T47D (cell line): ENCODE data around the gene SARS2.

ENCODE experiments used
- DNase-seq, 2 experiments: peaks; one replicate each; pipeline versions ENCODE4 v3.0.0 to v3.0.0-alpha.2; 2011 to 2012; ENCODE audit warnings: low read depth in 1 of 2, low spot score in 1 of 2
- JUND ChIP-seq: IDR thresholded peaks from 2 replicates; pipeline ENCODE4 v1.6.1; 2012; ENCODE audit warnings: low read depth
- in situ Hi-C: cut with HindIII; loops from 2 replicates; pipeline ENCODE4 v1.10.0; 2016; ENCODE audit warnings: low sequenced_read_pairs, low pct_unique_long_range_greater_than_20kb

SARS2 gene

DNA sequence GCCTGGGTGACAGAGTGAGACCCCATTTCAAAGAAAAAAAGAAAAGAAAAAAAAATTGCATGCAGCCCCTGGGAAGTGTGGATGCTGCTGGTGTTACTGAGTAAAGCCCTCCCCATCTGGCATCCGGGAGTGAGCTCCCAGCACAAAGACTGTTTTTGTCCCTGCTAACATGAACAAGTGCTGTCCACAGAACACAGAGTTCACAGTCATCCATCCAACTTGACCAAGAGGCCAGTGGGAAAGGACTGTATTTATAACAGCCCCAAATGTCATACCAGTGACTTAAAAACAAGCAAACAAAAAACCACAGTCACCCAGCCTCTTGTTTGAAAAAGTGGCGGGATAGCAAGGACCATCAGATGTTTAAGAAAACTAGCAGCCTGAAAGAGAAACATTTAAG, 34.2 kb upstream of the SARS2 start:
- TF ChIP-seq JUND = no peak
- DNase-seq = no peak
- in situ Hi-C loops = no loop called here

DNA sequence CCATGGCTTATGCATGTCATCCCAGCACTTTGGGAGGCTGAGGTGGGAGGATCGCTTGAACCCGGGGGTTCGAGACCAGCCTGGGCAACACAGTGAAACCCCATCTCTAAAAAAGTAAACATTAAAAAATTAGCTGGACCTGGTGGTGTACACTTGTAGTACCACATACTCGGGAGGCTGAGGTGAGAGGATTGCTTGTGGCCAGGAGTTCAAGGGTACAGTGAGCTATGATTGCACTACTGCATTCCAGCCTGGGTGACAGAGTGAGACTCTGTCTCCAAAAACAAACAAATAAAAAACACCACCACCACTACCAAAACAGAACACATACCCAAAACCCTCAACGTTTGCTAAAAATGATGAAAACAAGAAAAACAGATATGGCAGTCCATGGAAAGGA, 29.1 kb upstream of the SARS2 start:
- no peak for TF ChIP-seq JUND
- DNase-seq = no peak
- in situ Hi-C loops = no loop called here

DNA sequence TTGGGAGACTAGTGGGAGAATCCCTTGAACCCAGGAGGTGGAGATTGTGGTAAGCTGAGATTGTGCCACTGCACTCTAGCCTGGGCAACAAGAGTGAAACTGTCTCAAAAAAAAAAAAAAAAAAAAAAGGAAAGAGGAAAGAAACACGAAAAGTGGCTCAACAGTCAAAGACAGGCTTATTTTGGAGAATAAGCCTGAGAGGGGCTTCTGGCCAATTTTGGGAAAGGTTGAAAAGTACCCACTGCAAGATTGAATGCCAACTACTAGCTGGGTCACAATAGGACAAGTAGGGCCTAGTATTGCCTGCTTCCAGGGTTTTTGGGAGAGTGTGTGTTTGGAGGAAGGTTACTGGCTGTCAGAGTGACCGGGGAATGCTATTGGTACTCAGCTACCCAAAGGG, 27.7 kb upstream of the SARS2 start:
- DNase-seq = no peak
- TF ChIP-seq JUND = no peak
- in situ Hi-C loops = no loop called here

DNA sequence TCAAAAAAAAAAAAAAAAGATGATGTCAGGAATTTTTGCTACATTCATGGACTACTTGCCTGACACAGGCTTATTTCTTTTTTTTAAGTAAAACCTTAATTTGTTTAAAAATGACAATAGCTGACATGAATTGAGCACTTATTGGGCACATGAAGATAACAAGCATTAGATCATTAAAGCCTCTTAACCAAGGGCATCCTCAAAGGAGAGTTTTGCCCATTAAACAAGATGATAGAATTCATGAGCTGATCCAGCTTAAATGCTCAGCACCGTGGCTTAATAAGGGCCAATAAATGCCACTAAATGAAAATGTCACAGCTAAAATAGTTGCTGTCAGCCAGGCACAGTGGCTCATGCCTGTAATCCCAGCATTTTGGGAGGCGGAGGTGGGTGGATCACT, 25.7 kb upstream of the SARS2 start:
- no peak for TF ChIP-seq JUND
- DNase-seq = no peak
- in situ Hi-C loops = no loop called here

DNA sequence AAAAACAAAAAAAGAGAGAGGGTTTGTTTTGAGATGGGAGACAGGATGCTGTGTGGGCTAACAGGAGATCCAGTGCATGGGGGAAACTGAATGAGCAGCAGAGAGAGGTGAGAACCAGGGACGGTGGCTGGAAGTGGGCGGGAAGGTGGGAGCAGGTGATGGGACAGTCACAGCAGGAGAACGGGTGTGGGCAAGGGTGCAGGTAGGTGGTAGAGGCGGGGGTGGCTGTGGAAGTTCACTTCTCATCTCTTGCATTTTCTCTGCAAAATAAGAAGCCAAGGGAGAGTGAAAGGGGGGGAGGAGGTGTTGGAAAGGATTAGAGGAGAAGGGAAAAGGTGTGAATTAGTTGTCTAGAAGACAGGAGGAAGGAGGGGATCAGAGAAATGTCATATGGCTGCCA, 23.1 kb upstream of the SARS2 start:
- DNase-seq = no peak
- TF ChIP-seq JUND = no peak
- in situ Hi-C loops = no loop called here

DNA sequence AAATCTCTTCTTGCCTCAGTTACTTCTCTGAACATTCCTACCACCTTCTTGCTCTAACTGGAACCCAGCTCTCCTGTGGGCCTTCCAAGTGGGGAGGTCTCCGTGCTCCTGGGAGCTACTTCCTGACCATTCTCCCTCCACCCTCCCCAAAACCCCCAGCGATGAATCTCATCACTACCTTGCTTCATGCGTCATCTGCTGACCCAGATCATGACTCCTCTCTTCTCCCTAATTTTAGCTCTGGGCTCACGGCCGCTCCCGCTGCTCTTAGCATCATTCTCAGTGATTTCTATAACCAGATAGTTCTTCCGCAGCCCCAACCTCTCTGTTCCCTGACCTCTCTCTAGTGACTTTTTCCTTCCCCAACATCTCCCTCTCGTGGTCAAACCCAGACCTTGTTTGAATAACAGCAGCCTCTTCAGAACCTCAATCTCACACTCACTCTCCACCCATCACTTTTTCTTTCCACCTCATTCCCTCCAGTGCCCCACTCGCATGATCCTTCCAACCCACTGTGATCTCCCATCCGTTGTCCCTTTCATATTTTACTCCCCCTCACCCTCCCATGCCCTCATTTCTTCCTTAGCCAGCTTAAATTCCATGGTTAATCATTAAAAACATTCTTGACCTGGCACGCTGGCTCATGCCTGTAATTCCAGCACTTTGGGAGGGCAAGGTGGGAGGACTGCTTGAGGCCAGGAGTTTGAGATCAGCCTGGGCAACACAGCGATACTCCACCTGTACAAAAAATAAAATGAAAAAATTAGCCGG, 22.0 kb upstream of the SARS2 start:
- in situ Hi-C loops = no loop called here

DNA sequence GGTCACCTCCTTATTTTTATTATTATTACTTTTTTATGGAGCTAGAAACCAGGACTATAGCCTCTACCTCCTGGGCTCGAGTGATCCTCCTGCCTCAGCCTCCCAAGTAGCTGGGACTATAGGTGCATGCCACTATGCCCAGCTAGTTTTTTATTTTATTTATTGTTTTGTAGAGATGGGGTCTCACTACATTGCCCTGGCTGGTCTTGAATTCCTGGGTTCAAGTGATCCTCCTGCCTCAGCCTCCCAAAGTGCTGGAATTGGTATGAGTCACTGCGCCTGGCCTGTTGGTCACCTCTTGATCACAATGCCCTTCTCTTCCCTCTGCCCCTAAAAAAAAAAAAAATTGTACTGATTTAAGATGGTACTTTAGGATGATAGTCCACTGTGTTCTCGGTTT, 20.6 kb upstream of the SARS2 start:
- no peak for TF ChIP-seq JUND
- in situ Hi-C loops = no loop called here
- no peak for DNase-seq

More for the DNA sequence above, 22.0 kb upstream of the SARS2 start:
- no peak for TF ChIP-seq JUND
- peak; percentile 11 to 46 for DNase-seq

DNA sequence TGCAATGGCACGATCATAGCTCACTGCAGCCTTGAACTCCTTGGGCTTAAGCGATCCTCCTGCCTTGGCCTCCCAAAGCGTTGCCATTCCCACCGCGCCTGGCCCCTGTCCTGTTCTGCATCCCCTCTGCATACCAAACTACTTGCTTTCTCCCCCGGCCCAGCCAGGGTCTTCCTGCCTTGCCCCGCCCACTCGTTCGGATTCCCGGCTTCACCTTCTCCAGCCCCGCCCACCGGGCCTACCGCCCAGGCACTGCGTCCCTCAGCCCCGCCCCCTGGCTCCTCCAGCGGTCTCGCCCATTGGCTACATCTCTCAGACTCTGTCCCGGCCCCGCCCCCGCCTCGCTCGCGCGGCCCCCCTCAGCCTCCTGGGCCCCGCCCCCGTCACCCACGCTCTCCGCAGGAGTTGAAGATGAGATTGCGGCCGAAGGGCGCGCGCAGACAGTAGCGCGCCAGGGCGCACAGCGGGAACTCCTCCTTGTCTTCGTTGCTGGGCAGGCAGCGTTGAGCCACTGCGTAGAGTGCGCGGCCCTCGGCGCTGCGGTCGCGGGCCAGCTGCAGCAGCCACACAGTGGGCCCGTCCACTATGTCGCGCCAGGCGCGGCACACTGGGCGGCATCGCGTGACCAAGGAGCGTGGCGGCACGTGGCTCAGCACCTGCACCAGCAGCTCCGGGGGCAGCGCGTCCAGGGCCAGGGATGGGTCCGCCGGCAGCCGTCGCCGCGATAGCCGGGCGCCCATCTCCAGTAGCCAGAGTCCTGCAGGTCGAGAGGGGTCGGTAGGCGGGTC, 19.2 kb upstream of the SARS2 start:
- no peak for TF ChIP-seq JUND
- DNase-seq = no peak
- in situ Hi-C loops = no loop called here

DNA sequence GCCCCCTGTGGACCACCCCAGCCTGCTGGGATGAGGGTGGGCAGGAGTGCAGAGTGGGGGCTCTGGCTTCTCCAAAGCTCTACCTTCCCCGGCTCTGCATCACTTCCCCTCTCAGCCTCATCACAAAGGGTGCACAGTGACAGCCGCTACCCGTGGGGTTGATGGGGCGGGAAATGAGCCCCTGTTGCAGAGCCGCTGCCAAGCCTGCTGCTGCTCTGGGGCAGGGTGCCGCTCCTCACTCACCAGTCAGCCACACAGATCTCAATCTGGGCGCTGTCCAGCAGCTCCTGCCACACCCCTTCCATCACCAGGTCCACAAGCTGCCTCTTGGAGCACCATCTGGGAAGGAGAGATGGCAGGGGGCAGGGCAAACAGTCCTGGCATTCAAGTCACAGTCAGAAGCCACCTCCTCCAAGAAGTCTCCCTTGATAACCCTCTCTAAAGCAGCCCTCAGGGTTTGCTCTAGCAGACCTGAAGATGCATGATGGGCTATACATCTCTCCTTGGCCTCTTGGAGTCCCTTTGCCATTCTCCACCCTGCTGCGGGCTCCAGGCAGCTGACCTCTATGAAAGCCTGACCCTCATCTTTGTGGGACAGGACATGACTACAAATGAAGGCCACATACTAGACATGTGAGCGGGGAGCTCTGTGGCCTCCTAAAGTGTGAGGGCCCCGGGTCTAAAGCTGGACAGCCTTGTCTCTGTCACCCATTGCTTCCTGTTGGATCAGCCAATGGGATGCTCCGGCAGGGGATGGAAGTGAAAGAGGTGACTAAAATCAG, 15.9 kb upstream of the SARS2 start:
- no peak for TF ChIP-seq JUND
- in situ Hi-C loops = no loop called here

DNA sequence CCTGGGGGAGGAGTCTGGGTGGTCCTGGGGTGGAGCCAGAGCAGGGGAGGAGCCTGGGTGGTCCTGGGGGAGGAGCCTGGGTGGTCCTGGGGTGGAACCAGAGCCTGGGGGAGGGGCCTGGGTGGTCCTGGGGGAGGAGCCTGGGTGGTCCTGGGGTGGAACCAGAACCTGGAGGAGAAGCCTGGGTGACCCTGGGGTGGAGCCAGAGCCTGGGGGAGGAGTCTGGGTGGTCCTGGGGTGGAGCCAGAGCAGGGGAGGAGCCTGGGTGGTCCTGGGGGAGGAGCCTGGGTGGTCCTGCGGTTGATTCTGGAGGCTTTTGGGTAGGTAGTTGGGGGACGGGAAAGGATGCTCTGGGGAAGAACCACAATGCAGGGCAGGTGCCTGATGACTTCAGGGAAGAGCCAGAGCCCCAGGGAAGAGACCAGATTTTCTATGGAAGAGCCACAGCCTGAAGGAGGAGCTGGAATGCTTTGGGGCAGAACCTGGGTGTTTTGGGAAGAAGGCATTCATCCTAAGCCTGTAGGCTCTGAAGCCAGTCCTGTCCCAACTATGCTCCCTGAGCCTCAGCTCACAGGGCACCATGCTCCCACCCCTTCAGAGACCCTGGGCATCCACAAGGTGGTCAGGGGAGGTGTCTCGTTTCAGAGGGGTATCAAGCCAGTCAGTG, 15.1 kb upstream of the SARS2 start:
- no peak for TF ChIP-seq JUND
- in situ Hi-C loops = no loop called here

More for the DNA sequence above, 15.9 kb upstream of the SARS2 start:
- no peak for DNase-seq

DNA sequence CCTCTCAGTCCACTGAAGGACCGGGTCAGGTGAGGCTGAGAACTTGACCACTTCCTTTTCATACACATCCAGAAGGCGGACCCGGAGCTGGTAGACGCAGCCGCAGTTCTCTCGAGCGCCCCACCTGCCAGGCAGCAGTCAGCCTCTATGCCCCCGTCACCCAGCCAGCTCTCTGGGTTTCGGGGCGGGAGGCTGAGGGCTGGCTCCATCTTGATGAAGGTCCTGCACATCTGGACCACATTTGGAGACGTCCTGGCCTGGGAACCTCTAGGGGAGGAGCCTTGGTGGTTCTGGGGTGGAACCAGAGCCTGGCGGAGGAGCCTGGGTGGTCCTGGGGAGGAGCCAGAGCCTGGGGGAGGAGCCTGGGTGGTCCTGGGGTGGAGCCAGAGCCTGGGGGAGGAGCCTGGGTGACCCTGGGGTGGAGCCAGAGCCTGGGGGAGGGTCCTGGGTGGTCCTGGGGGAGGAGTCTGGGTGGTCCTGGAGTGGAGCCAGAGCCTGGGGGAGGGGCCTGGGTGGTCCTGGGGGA, 14.5 kb upstream of the SARS2 start:
- TF ChIP-seq JUND = no peak
- in situ Hi-C loops = no loop called here
- DNase-seq = no peak

More for the DNA sequence above, 15.1 kb upstream of the SARS2 start:
- no peak for DNase-seq

DNA sequence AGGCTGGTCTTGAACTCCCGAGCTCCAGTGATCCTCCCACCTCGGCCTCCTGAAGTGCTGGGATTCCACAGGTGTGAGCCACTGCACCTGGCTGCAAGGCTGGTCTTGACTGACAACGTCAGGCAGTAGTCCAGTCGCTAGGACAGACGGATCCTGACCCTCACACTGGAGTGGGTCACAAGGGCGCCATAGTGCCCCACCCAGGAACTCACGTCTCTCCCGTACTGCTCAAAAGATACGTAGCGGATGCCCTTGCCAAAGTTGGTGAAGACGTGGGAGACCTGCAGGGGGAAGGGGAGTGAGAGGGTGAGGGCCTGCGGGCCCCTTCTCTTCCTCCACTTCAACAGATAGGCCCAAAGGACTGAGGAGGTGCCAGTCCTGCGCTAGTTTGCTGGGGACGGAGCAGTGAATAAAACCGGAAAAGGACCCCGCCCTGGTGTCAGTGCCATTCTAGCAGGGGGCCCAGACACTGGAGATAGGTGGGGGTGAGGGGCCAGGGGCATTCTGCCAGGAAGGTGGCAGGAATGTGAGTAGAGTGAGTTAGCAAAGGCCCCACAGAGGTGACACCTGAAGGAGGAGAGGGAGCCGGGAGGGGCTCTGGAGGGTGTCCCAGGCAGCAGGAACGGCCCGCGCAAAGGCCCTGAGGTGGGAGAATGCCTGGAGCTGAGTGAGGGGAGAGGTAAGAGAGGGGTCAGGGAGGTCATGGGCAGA, 12.1 kb upstream of the SARS2 start:
- DNase-seq = no peak
- in situ Hi-C loops = no loop called here
- TF ChIP-seq JUND = no peak
